Thyroid gland (tissue), 4 donors: Measurements from ENCODE around the gene CHI3L2. TPM values are rescaled to one million over a fixed set of nuclear protein-coding genes. Genes with fewer than 3 reads are reported as not detected.

Experiments used
- DNase-seq, 2 donors: peaks; one replicate each; pipeline ENCODE4 v3.0.0-alpha.2; 2019
- H3K27ac ChIP-seq, 3 donors: fragments of 200-600 bp; sonication (generic); 1 replicate in 2 of 3; 2 replicates in 1 of 3; pipeline ENCODE4 v1.5.1; 2016 to 2019; ENCODE audit warnings: mild to moderate bottlenecking in 1 of 3, moderate library complexity in 1 of 3
- H3K27me3 ChIP-seq: fragments of 200-600 bp; sonication (generic); one replicate; pipeline ENCODE4 v1.5.1; 2019
- H3K36me3 ChIP-seq, 2 donors: fragments of 200-600 bp; sonication (generic); one replicate each; pipeline ENCODE4 v1.5.1; 2016 to 2019
- H3K4me1 ChIP-seq, 2 donors: fragments of 200-600 bp; sonication (generic); one replicate each; pipeline ENCODE4 v1.5.1; 2017 to 2019
- H3K4me3 ChIP-seq, 3 donors: fragments of 200-600 bp; sonication (generic); replicated peaks in 1 of 3; 1 replicate in 2 of 3; 2 replicates in 1 of 3; pipeline ENCODE4 v1.5.1; 2016; ENCODE audit warnings: mild to moderate bottlenecking in 1 of 3
- H3K9me3 ChIP-seq: fragments of 200-600 bp; sonication (generic); one replicate; pipeline ENCODE4 v1.5.1; 2017
- POLR2A ChIP-seq, 2 donors: fragments of 450-650 bp; IDR thresholded peaks; one replicate each; pipeline ENCODE4 v1.6.1; 2017; ENCODE audit warnings: antibody characterized with exemption in 2 of 2, mild to moderate bottlenecking in 2 of 2, moderate library complexity in 1 of 2
- WGBS, 2 donors: methylation state at CpG; one replicate each; pipeline ENCODE4 v1.1.5; 2017; 5-methylcytosine and 5-hydroxymethylcytosine counted together
- intact Hi-C: fragments of 100-400 bp; cut with DNase I; formaldehyde crosslinking; loops from one replicate; pipeline ENCODE4 v1.15.1; 2023
- total RNA-seq, 4 donors: library from RNA; depleted of rRNA; stranded (reverse); fragments of >200 nt; gene quantifications; one replicate each; pipeline ENCODE4 v1.2.3, GENCODE V29; 2016
- TF ChIP-seq, protein P1 (sequence below), 6 experiments: fragments of 200-600 bp in 3 of 6; fragments of 450-650 bp in 3 of 6; sonication (generic) in 3 of 6; IDR thresholded peaks; one replicate each; pipeline ENCODE4 v1.5.1; 2016 to 2019; ENCODE audit warnings: antibody characterized with exemption in 6 of 6, mild to moderate bottlenecking in 2 of 6, inconsistent platforms in 1 of 6, moderate library complexity in 1 of 6

CHI3L2 gene
- total RNA-seq, 4 donors from 2014 or later = 4.2 to 25.7 (median 11.8) TPM

DNA sequence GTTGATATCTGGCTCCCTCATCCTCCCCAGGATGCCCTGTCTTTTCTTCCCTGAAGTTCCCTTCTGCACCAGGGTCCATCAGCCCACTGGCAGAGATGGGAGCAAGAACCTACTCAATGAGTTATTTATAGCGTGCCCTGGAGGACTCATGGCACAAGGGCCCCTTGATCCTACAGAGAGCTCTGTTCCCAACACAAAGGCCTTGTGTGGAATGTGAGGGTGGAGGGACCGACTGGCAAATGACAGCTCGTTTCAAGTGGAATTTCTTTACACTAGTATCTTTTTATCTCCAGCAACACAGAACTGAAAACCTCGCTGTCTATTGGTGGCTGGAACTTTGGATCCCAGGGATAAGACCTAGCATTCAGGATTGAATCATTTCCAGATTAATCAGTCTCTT, 22.4 kb downstream of the CHI3L2 start:
- Histone ChIP-seq H3K4me3 (no peak overlapping the region), H3K27ac (no peak overlapping the region), H3K4me1 (peaks cover 6 to 7% of the 10 kb centered on the region in 2 donors), H3K36me3 (no peaks in the 10 kb centered on the region), H3K27me3 (no peaks in the 10 kb centered on the region), H3K9me3 (no peaks in the 10 kb centered on the region)
- intact Hi-C loops = no loop called here
- TF ChIP-seq POLR2A (IDR thresholded peaks at IDR 0.05) = no peak
- TF ChIP-seq, protein P1, sequence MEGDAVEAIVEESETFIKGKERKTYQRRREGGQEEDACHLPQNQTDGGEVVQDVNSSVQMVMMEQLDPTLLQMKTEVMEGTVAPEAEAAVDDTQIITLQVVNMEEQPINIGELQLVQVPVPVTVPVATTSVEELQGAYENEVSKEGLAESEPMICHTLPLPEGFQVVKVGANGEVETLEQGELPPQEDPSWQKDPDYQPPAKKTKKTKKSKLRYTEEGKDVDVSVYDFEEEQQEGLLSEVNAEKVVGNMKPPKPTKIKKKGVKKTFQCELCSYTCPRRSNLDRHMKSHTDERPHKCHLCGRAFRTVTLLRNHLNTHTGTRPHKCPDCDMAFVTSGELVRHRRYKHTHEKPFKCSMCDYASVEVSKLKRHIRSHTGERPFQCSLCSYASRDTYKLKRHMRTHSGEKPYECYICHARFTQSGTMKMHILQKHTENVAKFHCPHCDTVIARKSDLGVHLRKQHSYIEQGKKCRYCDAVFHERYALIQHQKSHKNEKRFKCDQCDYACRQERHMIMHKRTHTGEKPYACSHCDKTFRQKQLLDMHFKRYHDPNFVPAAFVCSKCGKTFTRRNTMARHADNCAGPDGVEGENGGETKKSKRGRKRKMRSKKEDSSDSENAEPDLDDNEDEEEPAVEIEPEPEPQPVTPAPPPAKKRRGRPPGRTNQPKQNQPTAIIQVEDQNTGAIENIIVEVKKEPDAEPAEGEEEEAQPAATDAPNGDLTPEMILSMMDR (IDR thresholded peaks at IDR 0.05) = no peak
- DNase-seq = no peak
- whole genome bisulfite sequencing, 2 donors = 52 to 55% methylated on average over 4 of the region's 4 CpGs

DNA sequence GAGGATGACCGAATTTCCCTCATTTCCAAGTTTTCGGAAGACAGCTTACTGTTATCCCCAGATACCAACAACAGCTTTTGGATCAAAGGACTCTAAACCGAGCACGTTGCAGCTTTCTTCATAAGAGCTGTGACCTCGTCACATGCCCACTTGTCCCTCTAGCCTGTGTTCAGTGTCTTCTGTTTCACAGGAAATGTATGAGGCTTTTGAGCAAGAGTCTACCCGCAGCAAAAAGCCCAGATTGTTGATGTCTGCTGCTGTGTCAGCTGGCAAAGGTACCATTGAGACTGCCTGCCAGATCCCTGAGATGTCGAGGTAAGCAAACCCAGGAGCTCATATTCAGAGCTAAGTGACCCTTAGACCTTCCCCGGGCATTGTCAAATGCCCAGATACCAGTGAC, 24.1 kb downstream of the CHI3L2 start:
- no peak overlapping the region for H3K4me3 ChIP-seq
- no peaks in the 10 kb centered on the region for H3K9me3 ChIP-seq
- no peaks in the 10 kb centered on the region for H3K36me3 ChIP-seq
- no peak for TF ChIP-seq POLR2A (IDR thresholded peaks at IDR 0.05)
- TF ChIP-seq, protein P1 (IDR thresholded peaks at IDR 0.05) = no peak
- no peaks in the 10 kb centered on the region for H3K27me3 ChIP-seq
- no peak overlapping the region for H3K27ac ChIP-seq
- intact Hi-C loops = no loop called here
- peaks cover 6 to 7% of the 10 kb centered on the region in 2 donors for H3K4me1 ChIP-seq
- 79 to 81% methylated on average over 8 of the region's 8 CpGs for WGBS, 2 donors
- DNase-seq = no peak

DNA sequence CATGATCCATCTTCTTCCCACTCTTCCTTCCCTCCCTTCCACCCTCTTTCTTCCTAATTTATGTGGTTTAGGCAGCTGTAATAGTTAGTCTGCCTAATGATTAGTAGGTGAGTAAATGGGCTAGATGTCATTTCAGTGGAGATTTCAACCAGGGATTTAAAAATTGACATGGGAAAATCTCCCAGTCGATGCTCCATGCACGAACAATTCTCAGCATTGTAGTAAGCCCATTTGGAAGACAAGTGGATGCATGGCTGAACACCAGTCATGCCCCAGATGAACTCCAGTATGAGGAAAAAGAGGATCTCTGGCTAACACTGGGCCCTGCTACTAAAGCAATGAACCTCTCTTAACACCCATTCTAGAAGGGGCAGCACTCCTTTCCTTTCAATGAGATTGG, 25.3 kb downstream of the CHI3L2 start:
- H3K36me3 ChIP-seq = no peaks in the 10 kb centered on the region
- intact Hi-C loops = no loop called here
- H3K27ac ChIP-seq = peak overlapping the region in 1 of 3 donors; percentile 51
- no peaks in the 10 kb centered on the region for H3K27me3 ChIP-seq
- peak; percentile 22 to 30 for DNase-seq
- TF ChIP-seq, protein P1 (IDR thresholded peaks at IDR 0.05) = no peak
- TF ChIP-seq POLR2A (IDR thresholded peaks at IDR 0.05) = no peak
- 37 to 39% methylated on average over 2 of the region's 2 CpGs for WGBS, 2 donors
- peaks cover 6 to 7% of the 10 kb centered on the region in 2 donors for H3K4me1 ChIP-seq
- H3K9me3 ChIP-seq = no peaks in the 10 kb centered on the region
- no peak overlapping the region for H3K4me3 ChIP-seq

DNA sequence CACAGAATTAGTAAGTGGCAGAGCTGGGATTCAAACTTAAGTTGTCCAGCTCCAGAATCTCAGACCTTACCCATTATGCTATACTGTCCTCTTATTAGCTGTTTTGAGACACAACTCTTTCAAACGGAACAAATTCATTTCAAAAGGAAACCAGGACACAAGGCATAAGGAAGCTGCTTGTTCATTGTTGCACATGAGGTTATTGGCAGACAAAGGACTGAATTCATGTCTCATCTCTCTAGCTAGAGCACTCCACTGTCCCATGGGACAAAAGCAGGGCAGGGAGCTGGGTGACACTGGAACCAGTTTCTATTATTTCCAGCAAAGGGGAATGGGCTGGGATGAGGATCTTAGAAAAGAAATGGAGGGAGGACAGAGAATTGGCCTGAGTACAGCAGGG, 26.4 kb downstream of the CHI3L2 start:
- peaks cover 6 to 7% of the 10 kb centered on the region in 2 donors for H3K4me1 ChIP-seq
- no peak overlapping the region for H3K27ac ChIP-seq
- H3K4me3 ChIP-seq = no peak overlapping the region
- no peak for TF ChIP-seq POLR2A (IDR thresholded peaks at IDR 0.05)
- TF ChIP-seq, protein P1 (IDR thresholded peaks at IDR 0.05) = no peak
- no peaks in the 10 kb centered on the region for H3K27me3 ChIP-seq
- intact Hi-C loops = no loop called here
- 68 to 76% methylated on average over 1 of the region's 1 CpG for WGBS, 2 donors
- DNase-seq = no peak
- H3K36me3 ChIP-seq = no peaks in the 10 kb centered on the region
- no peaks in the 10 kb centered on the region for H3K9me3 ChIP-seq

DNA sequence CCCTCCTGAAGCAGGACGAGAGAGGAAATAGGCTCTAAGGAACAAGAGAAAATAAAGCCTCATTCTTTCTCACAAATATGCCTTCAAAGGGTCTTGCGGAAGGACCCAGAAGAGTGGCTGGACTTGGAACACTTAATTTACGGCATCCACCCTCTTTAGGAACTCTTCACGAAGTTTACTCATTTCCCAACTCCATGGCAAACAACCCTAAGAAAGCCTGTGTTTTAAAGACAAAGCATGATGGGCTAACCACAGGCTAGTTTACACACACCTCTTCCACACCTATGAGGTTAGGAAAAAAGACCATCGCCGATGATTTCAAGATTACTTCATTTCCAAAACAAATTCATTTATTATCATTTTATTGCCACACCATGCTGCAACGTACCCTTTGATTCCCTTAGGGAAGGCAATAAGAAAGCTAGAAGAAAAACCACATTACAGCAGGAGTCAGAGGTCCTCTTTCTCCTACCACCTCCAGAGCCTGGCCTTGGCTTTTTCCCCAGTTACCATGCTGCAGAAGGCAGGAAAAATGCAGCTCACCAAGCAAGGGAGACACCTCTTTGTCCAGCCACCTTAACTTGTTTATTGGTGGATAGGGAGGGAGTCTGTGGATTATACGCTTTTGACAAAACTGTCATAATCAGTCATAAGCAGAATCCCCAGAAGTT, 29.6 kb downstream of the CHI3L2 start:
- DNase-seq = no peak
- H3K4me3 ChIP-seq = no peak overlapping the region
- H3K9me3 ChIP-seq = no peaks in the 10 kb centered on the region
- WGBS, 2 donors = 89 to 90% methylated on average over 8 of the region's 8 CpGs
- no peaks in the 10 kb centered on the region for H3K36me3 ChIP-seq
- no peaks in the 10 kb centered on the region for H3K27me3 ChIP-seq
- H3K4me1 ChIP-seq = peaks cover 6 to 7% of the 10 kb centered on the region in 2 donors
- no peak overlapping the region for H3K27ac ChIP-seq
- intact Hi-C loops = no loop called here
- TF ChIP-seq, protein P1 (IDR thresholded peaks at IDR 0.05) = no peak
- no peak for TF ChIP-seq POLR2A (IDR thresholded peaks at IDR 0.05)
